GM18873 (cell line): ENCODE measurements around the gene SLC6A15.

ENCODE experiments used
- ATAC-seq: cut with Tn5 transposase; IDR thresholded peaks from one replicate; pipeline ENCODE4 v1.9.1; 2021; ENCODE audit warnings: mild to moderate bottlenecking, moderate library complexity, moderate number of reproducible peaks; ENCODE audit not compliant: unreplicated experiment, low FRiP score

Gene SLC6A15

DNA sequence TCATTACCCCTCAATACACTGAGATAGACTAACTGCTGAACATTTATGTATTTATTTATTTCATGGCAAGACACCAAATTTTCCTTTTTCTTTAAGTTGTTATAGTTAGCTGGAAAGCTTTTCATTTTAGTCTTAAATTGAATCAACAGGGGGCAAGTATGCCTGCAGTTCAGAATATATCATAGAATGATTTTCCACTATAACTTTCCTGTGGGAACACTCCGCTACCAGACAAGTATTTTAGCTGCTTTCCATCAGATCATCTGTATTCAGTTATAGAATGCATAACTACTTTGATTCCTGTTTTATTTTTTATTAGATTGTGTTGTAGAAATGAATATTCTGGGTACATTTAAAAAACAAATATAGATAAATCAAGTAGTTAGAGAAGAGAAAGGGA lies 102.0 kb downstream of the SLC6A15 start:
- no peak for ATAC-seq
